ENCODE results near the gene SH3RF3.

GRCh38 chr2:109352898-109353689 lies 224.1 kb downstream of the SH3RF3 start:
- TF ChIP-seq ELF1 (CRISPR knock-in tag; IDR thresholded peaks at IDR 0.05) (no peak), SP1 (IDR thresholded peaks at IDR 0.05) (no peak), SP1 (CRISPR knock-in tag; IDR thresholded peaks at IDR 0.05) (no peak), TCF7 (IDR thresholded peaks at IDR 0.05; ENCODE audit: low read depth) (no peak)
